HepG2 (cell line): ENCODE data around the gene RASGRP1. TPM values are rescaled to one million over a fixed set of nuclear protein-coding genes. Genes with fewer than 3 reads are reported as not detected.

Source experiments
- ATAC-seq: fragments of 200-7000 bp; cut with Tn5 transposase; 3 replicates; pipeline ENCODE4 v1.9.1; 2020; ENCODE audit warnings: mild to moderate bottlenecking, moderate library complexity
- BruUV-seq: library from RNA; stranded (reverse); fragments of 400-500 nt; replicated peaks from 2 replicates; lab custom pipeline; 2021; lab: Mats Ljungman, UMichigan
- CTCF ChIA-PET: fragments of 300-600 bp; formaldehyde crosslinking; extraction: SDS; loops from one replicate; lab custom pipeline; 2021; ENCODE audit warnings: low total read pairs, inconsistent platforms, low intra/inter-chr PET ratio; lab: Yijun Ruan, JAX
- POLR2A ChIA-PET: fragments of 350-600 bp; sonication (Branson Sonifier 250); formaldehyde crosslinking; loops from one replicate; lab custom pipeline; 2020; ENCODE audit warnings: antibody characterized with exemption, inconsistent platforms; lab: Yijun Ruan, JAX
- DNase-seq: peaks from one replicate; pipeline ENCODE4 v3.0.0-alpha.2; 2015; ENCODE audit warnings: low spot score
- FAIRE-seq: peaks from 3 replicates; lab custom pipeline; 2011; peaks lifted over from hg19 to GRCh38; lab: Jason Lieb, UNC
- H2AFZ ChIP-seq: one replicate; pipeline ENCODE4 v1.6.1; 2011; ENCODE audit warnings: low read length, inconsistent platforms
- H3K27ac ChIP-seq: fragments of 300-600 bp; 3 replicates; pipeline ENCODE4 v1.8.0; 2011; ENCODE audit warnings: mixed run types, mild to moderate bottlenecking, mixed read lengths, low read length, inconsistent platforms; ENCODE audit not compliant: insufficient read depth; ENCODE audit errors: extremely low read length
- H3K27me3 ChIP-seq, 2 experiments: fragments of 200-600 bp in 1 of 2; 2 replicates in 1 of 2; 3 replicates in 1 of 2; pipeline versions ENCODE4 v1.6.0 to v1.8.0; 2011; ENCODE audit warnings: low read length in 2 of 2, mild to moderate bottlenecking in 2 of 2, moderate library complexity in 2 of 2, inconsistent platforms in 1 of 2; ENCODE audit not compliant: insufficient read depth in 2 of 2, control insufficient read depth in 1 of 2
- H3K36me3 ChIP-seq, 2 experiments: fragments of 200-600 bp in 1 of 2; replicated peaks in 1 of 2; 2 replicates in 1 of 2; 3 replicates in 1 of 2; pipeline versions ENCODE4 v1.5.1 to v1.8.0; 2011; ENCODE audit warnings: low read length in 2 of 2, inconsistent platforms in 1 of 2; ENCODE audit not compliant: insufficient read depth in 2 of 2, control insufficient read depth in 1 of 2
- H3K4me1 ChIP-seq: 2 replicates; pipeline ENCODE4 v1.5.1; 2012; ENCODE audit warnings: low read length, inconsistent platforms; ENCODE audit not compliant: insufficient read depth
- H3K4me2 ChIP-seq: 2 replicates; pipeline ENCODE4 v1.6.0; 2011; ENCODE audit warnings: low read depth, low read length, inconsistent platforms
- H3K4me3 ChIP-seq, 3 experiments: fragments of 200-600 bp in 1 of 3; sonication (generic), shearing (Covaris generic) in 1 of 3; replicated peaks in 1 of 3; 2 replicates each; pipeline ENCODE4 v1.5.1; 2011 to 2016; ENCODE audit warnings: low read length in 3 of 3, inconsistent platforms in 2 of 3, low read depth in 2 of 3, mild to moderate bottlenecking in 2 of 3, control low read depth in 1 of 3, mixed read lengths in 1 of 3; ENCODE audit not compliant: insufficient read depth in 1 of 3
- H3K79me2 ChIP-seq: one replicate; pipeline ENCODE4 v1.6.1; 2011; ENCODE audit warnings: low read length, inconsistent platforms; ENCODE audit not compliant: insufficient read depth
- H3K9ac ChIP-seq: 2 replicates; pipeline ENCODE4 v1.6.0; 2011; ENCODE audit warnings: mild to moderate bottlenecking, low read depth, low read length, inconsistent platforms; ENCODE audit not compliant: insufficient read depth
- H3K9me3 ChIP-seq: 2 replicates; pipeline ENCODE4 v1.5.1; 2012; ENCODE audit warnings: mild to moderate bottlenecking, low read length
- H4K20me1 ChIP-seq: 2 replicates; pipeline ENCODE4 v1.6.0; 2011; ENCODE audit warnings: inconsistent platforms, mild to moderate bottlenecking, low read length, moderate library complexity; ENCODE audit not compliant: insufficient read depth
- FUBP1 ChIP-seq: sonication (generic); formaldehyde crosslinking; IDR thresholded peaks from 2 replicates; pipeline ENCODE4 v1.5.1; 2020; ENCODE audit warnings: missing genetic modification reagents, mild to moderate bottlenecking, borderline replicate concordance
- PRPF4 ChIP-seq: fragments of 200-400 bp; formaldehyde crosslinking; IDR thresholded peaks from 2 replicates; pipeline ENCODE4 v1.6.1; 2016; ENCODE audit warnings: low read length, low read depth; ENCODE audit not compliant: poor library complexity, severe bottlenecking
- SRSF1 ChIP-seq: fragments of 200-400 bp; formaldehyde crosslinking; optimal IDR thresholded peaks from 2 replicates; pipeline ENCODE3; 2017; ENCODE audit warnings: mild to moderate bottlenecking, low read depth, low read length, moderate library complexity
- SSRP1 ChIP-seq: IDR thresholded peaks from 2 replicates; pipeline ENCODE4 v1.6.1; 2016; ENCODE audit warnings: control low read depth
- STAT5B ChIP-seq: sonication (generic); formaldehyde crosslinking; IDR thresholded peaks from 2 replicates; pipeline ENCODE4 v1.4.0; 2020; ENCODE audit warnings: missing genetic modification reagents
- TP53 ChIP-seq: sonication (generic); formaldehyde crosslinking; conservative IDR thresholded peaks from 2 replicates; pipeline ENCODE4 v1.4.0; 2020; ENCODE audit warnings: missing genetic modification reagents
- ZFP41 ChIP-seq: sonication (generic); formaldehyde crosslinking; IDR thresholded peaks from 2 replicates; pipeline ENCODE4 v1.4.0; 2020; ENCODE audit warnings: mild to moderate bottlenecking, missing genetic modification reagents, borderline replicate concordance
- ZMAT3 ChIP-seq: sonication (generic); formaldehyde crosslinking; conservative IDR thresholded peaks from 2 replicates; pipeline ENCODE4 v1.7.0; 2021; ENCODE audit warnings: missing genetic modification reagents
- ZNF234 ChIP-seq: sonication (generic); formaldehyde crosslinking; conservative IDR thresholded peaks from 2 replicates; pipeline ENCODE4 v1.5.1; 2020; ENCODE audit warnings: mild to moderate bottlenecking, missing genetic modification reagents
- ZNF432 ChIP-seq: sonication (generic); formaldehyde crosslinking; IDR thresholded peaks from 2 replicates; pipeline ENCODE4 v1.5.0; 2020; ENCODE audit warnings: missing genetic modification reagents, mild to moderate bottlenecking, borderline replicate concordance
- ZNF512 ChIP-seq: sonication (generic); formaldehyde crosslinking; IDR thresholded peaks from 2 replicates; pipeline ENCODE4 v1.4.0; 2020; ENCODE audit warnings: mild to moderate bottlenecking, missing genetic modification reagents
- ZNF513 ChIP-seq: sonication (generic); formaldehyde crosslinking; conservative IDR thresholded peaks from 2 replicates; pipeline ENCODE4 v1.5.0; 2020; ENCODE audit warnings: missing genetic modification reagents
- ZNF766 ChIP-seq: sonication (generic); formaldehyde crosslinking; IDR thresholded peaks from 2 replicates; pipeline ENCODE4 v1.5.0; 2020; ENCODE audit warnings: missing genetic modification reagents, borderline replicate concordance
- WGBS: methylation state at CpG from one replicate; pipeline ENCODE4 v1.1.6; 2017; ENCODE audit warnings: low lambda C conversion rate; 5-methylcytosine and 5-hydroxymethylcytosine counted together
- in situ Hi-C: cut with HindIII; loops from 2 replicates; pipeline ENCODE4 v1.10.0; 2017; ENCODE audit warnings: low pct_unique_long_range_greater_than_20kb; ENCODE audit not compliant: extremely low pct_ligation_motif_present
- intact Hi-C: fragments of 100-400 bp; cut with micrococcal nuclease; formaldehyde crosslinking; loops from one replicate; pipeline ENCODE4 v1.10.0; 2022; ENCODE audit not compliant: unreplicated experiment
- polyA plus RNA-seq, 8 experiments: library from polyadenylated mRNA; depleted of rRNA in 3 of 8; stranded (reverse) in 7 of 8; unstranded in 1 of 8; fragments of >200 nt; fragmentation: Illumina TruSeq in 4 of 8; extraction: Trizol in 4 of 8; gene quantifications; 2 replicates each; pipeline versions ENCODE4 v1.2.1 to v1.2.3, GENCODE V29; 2011 to 2016; ENCODE audit warnings: low read depth in 4 of 8, missing spikeins in 1 of 8, mixed read lengths in 1 of 8; ENCODE audit not compliant: insufficient read depth in 1 of 8
- total RNA-seq, 5 experiments: library from RNA; depleted of rRNA; stranded (reverse); fragments of >200 nt; fragmentation: Illumina TruSeq; extraction: Trizol; gene quantifications; 2 replicates each; pipeline ENCODE4 v1.2.3, GENCODE V29; 2016; ENCODE audit warnings: low read depth in 1 of 5

Gene RASGRP1
- total and polyA plus RNA-seq, 2 of the 13 experiments (the other 11 are each of a cell fraction or from before 2014, with no cell fraction given), result 0.07 TPM; not detected in 1

- CTCF ChIA-PET, result no interaction called here
- Histone ChIP-seq H4K20me1 (no peaks in the 10 kb centered on the region), H3K27me3 (peaks cover 0 to 1% of the 10 kb centered on the region in 2 experiments; a peak in 1 of 5 replicates), H3K36me3 (no peaks in the 10 kb centered on the region), H3K79me2 (no peaks in the 10 kb centered on the region), H3K27ac (no peak overlapping the region), H3K9ac (no peak overlapping the region), H2AFZ (no peak overlapping the region)
- WGBS, result 25% methylated on average over 3 of the region's 3 CpGs
- no peak for ATAC-seq
- TF ChIP-seq SRSF1 (no peak), FUBP1 (no peak), ZNF234 (no peak), TP53 (no peak), ZNF432 (CRISPR knock-in tag) (no peak), ZFP41 (CRISPR knock-in tag) (no peak), ZNF512 (CRISPR knock-in tag) (no peak), ZNF766 (CRISPR knock-in tag) (no peak), PRPF4 (no peak), ZNF513 (no peak), SSRP1 (CRISPR knock-in tag) (no peak), STAT5B (CRISPR knock-in tag) (no peak), ZMAT3 (CRISPR knock-in tag) (no peak)
- TF ChIP-seq, all 625 proteins: peak for 0
- POLR2A ChIA-PET, result no interaction called here
- FAIRE-seq (no peak), DNase-seq (no peak)
- in situ Hi-C loops (no loop called here), intact Hi-C loops (no loop called here)
- H3K4me1 ChIP-seq, result no peaks in the 10 kb centered on the region
- no TSS peak for BruUV-seq
- no peak overlapping the region for H3K4me3 ChIP-seq
- H3K4me2 ChIP-seq, result no peak overlapping the region
- H3K9me3 ChIP-seq, result no peaks in the 10 kb centered on the region
These were observed 31.9 kb downstream of the RASGRP1 start for GRCh38 chr15:38532728-38533127.
